HTERT RPE-1 (cell line): ENCODE measurements around the gene SLC9A3.
"Not testable (repeated sequence)": the region's sequence is repeated elsewhere in the genome, so short reads cannot be mapped to it uniquely, and the experiment has no call there.

Experiments
- in situ Hi-C: fragments of 300-500 bp; cut with MboI; formaldehyde crosslinking; loops from 4 replicates; pipeline ENCODE4 v1.14.3; 2020; ENCODE audit warnings: low sequenced_read_pairs

Gene SLC9A3

DNA sequence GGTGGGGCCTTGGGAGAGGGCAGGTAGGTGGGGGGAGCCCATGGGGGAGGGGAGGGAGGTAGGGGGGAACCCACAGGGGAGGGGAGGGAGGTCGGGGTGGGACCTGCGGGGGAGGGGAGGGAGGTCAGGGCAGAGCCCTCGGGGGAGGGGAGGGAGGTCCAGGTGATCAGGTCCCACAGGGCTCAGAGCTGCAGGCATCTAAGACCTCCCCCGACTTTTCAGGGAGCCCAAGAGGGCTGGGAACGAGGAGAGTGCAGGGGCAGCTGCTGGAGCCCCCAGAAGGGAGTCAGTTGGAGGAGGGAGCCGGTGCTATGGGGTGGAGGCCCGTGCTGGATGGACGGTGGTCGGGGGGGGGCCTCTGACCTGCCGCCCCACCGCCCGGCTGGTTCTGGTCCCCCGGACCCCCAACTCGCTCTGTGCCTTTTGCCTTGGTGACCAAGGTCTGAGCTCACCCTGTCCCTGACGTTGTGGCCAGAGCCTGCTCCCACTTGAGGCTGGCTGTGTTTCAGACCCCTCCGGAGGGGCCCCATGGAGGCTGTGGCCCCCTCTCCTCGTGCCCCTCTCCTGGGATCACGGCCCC, 31.8 kb downstream of the SLC9A3 start:
- in situ Hi-C loops: no loop called here

GRCh38 chr5:491856-492155, 32.4 kb downstream of the SLC9A3 start:
- in situ Hi-C loops: no loop called here

DNA sequence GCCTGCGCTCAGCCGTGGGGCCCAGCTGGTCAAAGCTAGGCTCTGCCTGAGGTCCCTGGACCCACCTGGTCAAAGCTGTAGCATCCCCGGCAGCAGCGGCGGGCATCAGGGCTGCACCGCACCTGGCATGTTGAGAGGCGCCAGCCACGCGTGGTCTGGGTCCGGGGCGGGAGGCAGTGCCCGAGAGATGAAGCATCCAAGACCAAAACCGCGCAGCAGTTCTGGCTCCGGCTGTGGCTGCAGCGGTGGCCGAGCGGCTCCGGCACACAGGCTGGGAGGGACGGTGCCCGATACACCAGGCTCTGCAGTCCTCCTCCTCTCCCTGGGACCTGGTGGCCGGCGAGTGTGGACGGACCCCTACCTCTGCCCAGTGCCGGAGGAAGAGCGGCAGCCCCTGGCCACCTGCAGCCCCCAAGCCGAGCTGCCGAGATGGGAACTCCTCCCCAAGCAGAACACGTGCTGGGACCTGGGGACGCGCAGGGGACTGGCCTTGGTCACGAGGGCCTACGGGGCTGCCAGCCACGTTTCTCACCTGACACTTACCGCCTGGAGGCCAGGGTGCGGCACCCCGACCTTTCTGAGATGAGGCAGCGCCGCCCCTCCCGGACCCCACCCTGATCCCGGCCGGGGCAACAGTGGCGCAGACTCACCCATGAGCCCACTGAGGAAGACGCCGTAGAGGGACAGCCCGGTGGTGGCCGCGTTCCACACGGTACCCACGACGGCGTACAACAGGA, 33.0 kb downstream of the SLC9A3 start:
- in situ Hi-C loops: no loop called here

DNA sequence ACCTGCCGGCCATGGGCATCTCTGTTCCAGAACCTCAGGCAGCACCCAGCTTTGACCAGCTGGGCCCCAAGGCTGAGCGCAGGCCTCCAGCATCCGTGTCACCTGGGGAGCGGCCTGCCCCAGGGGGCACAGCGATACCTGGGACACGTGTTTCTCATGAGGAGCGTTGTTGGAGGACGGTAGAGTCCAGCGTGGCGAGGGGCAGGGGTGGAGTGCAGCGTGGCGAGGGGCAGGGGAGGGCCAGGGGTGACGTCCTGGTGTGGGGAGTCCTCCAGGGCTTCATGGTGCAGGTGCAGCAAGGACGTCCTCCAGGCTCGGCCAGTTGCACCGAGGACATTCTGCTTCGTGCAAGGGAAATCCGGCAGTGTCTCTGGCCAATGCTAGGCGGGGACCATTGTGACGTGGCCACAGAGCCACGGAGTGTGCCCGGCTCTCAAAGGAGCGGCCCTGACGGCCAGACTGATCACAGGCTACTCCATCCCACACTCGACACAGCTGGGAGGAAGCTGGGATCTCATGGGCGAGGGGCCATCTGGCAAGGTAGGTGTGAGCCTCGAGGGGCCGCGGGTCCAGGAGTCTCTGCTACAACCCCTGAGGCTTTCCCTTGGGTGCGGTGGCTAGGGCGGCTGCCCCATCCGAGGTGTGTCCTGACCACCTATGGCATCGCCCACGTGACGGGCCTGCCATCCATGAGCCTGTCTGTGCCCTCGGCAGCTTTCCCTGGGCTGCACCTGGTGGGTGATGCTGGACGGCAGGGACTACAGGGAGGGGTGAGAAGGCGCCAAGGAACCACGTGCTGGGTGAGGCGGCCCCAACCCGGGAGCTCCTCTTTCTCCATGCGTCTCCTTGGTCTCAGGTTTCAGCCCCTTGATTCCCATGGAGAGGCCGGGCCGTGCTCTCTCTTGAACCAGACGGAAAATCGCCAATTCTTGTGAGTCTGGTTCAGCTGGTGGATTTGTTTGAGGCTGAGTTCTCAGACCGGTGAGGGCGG, 33.8 kb downstream of the SLC9A3 start:
- in situ Hi-C loops: no loop called here

- in situ Hi-C loops: no loop called here
These were observed 34.6 kb downstream of the SLC9A3 start for GRCh38 chr5:489689-490080.

GRCh38 chr5:488744-489688, 35.2 kb downstream of the SLC9A3 start:
- in situ Hi-C loops: no loop called here

GRCh38 chr5:488241-488640, 36.0 kb downstream of the SLC9A3 start:
- in situ Hi-C loops: no loop called here

DNA sequence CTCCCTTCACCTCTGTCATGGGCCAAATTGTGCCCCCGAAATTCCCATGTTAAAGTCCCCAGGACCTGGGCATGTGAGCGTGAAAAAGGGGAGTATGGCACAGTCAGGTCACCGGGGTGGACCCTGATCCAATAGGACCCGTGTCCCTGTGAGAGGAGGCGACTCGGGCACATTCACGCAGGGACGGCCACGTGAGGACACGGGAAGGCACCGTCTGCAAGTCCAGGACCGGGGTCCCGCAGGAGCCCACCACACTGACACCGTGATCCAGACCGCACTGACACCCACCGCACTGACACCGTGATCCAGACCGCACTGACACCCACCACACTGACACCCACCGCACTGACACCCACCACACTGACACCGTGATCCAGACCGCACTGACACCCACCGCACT, 37.7 kb downstream of the SLC9A3 start:
- in situ Hi-C loops: not testable (repeated sequence)

DNA sequence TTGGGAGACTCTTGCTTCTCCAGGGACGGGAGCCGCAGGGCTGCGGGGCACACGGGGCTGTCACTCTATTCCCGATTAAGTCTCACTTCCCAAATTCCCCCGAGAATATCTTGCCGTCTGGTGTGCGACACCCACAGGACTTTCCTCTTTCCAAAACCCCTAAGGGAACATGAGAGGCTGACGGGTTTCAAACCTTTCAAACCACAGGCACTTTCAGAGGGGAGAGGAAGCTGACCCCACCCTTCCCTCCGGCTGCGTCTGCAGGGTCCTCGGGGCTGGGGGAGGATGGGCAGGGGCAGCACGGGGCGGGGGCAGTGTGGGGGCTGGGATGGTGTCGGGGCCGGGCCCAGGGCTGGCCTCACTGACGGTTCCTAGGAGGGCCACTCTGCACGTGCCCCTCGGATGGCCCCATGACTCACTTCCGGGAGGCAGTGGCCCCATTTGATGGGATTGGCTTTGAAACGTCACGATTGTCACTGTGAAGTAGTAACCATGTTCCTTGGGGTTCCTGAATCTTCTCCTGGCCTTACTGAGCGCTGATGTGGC, 38.2 kb downstream of the SLC9A3 start:
- in situ Hi-C loops: no loop called here

DNA sequence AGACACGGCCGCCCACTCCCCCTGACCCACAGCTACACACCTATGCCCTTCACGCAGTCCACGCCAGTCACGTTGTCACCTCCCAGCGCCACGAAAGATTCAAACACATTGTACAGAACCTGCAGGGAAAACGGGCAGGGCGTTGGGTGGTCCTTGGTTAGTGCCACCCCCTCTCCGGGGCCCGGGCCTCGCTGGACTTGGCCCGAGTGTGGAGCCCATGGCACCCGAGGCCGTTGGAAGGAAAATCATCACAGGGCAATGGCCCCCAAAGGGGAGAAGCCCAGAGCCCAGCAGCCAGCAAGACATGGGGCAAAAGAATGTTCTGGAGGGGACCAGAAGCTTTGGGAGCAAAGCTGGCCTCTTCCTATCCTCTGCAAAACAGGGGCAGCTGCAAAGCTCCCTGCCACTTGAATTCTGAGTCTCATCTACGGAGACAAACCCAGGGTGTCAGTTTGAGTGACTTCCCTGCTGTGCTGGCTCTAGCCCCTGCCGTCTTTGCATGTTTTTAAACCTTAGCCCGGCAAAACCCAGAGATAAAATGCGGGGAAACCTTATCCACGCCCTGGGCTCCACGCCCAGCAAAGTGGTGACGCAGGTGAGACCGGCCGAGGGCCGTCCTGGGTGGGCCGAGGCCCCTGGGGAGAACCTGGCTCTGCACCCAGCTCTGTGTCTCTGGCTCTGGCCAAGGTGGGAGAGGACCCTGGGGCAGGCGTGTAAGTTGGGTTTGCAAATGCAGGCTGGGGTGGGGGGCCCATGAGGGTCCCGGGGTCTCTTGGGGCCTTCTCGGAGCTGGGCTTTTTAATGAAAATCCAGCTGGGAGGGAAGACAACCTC, 38.9 kb downstream of the SLC9A3 start:
- in situ Hi-C loops: no loop called here

DNA sequence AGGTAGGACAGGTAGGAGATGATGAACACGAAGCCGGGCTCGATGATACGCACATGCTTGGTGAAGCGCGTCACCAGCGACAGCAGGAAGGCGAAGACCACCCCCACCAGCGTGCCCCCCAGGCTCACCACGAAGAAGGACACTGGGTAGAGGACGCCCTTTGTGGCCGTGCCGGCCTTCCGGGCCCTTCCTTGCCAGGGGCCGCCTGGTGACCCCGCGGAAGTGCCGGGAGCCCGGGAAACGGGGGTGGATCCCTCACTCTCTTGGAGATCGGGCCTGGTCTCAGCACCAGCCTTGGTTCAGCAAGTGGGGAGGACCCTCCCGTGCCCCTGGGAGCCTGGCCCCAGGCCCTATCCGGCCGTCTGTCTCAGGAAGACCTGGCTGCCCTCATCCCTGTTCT, 39.7 kb downstream of the SLC9A3 start:
- in situ Hi-C loops: no loop called here

DNA sequence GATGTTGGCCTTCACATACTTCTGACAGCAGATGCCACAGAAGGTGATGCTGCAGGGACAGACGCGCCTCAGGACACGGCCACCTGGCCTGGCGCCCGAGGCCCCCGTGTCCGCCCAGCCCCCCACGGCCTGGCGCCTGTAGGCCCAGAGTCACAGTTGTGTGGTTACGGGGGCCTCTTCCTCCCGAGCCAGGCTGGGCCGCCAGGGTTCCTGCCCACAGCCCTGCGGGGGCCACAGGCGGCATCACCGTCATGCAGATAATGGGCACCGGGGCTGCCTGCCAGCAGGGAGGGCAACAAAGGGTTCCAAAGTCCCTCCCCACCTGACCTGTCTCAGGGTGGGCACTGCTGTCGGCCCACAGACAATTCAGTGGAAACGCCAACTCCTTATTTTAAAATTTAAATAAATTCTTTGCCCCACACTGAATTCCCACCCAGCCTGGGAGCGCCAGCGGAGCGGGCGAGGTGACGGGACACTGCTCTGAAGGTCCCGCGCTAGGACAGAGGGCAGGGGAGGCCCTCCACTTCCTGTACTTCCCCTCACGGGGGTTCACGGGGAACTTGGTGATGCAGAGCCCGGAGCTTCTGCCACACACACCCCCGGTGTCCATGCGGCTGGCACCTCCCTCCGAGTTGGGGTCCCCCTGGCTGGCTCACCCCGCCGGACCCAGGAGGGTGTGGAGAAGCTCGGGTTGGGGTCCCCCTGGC, 40.7 kb downstream of the SLC9A3 start:
- in situ Hi-C loops: no loop called here

- in situ Hi-C loops: no loop called here
These were observed 41.2 kb downstream of the SLC9A3 start for GRCh38 chr5:483011-483410.

DNA sequence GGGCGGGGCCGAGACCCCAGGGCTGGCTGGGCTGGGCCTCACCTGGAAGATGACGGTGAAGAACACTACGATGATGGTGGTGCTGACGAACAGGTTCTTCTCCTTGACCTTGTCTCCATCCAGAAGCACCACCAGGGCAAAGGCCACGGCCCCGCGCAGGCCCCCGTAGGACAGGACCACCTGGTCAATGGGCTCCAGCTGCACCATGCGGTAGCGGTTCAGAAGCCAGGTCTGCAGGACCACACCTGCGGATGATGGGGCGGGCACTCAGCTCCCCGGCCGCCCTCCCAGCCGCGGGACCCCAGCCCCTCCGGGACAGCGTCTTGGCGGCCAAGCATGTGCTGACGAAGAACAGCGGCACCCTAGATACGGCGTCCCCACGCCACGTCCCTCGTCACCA, 41.7 kb downstream of the SLC9A3 start:
- in situ Hi-C loops: no loop called here

DNA sequence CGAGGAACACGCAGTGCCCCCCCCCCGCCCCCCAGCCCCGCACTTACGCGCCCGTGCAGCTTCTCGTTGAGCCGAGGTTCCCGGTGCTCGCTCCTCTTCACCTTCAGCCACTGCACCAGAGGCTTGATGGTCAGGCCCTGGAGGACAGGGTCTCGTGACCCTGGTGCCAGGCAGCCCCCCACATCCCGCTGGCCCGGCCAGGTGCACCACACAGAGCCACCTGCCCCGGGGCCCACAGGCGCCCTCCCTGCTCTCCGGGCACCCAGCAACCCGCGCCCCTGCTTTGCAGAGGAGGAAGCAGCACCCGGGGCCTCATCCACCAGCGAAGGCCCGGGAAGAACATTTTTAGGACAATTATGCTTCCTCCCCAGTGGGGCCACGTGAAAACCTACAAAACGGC, 42.2 kb downstream of the SLC9A3 start:
- in situ Hi-C loops: no loop called here

DNA sequence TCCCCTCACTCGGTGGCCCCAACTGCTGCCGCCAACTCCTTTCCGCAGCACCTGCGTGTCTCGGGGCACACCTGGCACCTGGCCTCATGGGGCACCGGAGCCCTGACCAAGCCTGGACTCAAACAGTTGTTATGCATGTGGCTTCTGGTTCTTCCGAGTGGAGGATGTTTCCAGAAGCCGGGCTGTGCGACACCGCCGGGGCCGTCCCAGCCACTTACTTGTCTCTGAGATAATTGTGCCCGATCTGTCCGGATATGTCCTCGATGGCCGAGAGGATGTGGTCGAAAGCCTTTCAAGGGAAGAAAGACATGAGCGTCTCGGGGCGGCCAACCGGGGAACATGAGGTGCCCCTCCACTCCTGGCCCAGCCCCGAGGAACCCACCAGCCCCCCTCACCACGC, 42.9 kb downstream of the SLC9A3 start:
- in situ Hi-C loops: no loop called here

DNA sequence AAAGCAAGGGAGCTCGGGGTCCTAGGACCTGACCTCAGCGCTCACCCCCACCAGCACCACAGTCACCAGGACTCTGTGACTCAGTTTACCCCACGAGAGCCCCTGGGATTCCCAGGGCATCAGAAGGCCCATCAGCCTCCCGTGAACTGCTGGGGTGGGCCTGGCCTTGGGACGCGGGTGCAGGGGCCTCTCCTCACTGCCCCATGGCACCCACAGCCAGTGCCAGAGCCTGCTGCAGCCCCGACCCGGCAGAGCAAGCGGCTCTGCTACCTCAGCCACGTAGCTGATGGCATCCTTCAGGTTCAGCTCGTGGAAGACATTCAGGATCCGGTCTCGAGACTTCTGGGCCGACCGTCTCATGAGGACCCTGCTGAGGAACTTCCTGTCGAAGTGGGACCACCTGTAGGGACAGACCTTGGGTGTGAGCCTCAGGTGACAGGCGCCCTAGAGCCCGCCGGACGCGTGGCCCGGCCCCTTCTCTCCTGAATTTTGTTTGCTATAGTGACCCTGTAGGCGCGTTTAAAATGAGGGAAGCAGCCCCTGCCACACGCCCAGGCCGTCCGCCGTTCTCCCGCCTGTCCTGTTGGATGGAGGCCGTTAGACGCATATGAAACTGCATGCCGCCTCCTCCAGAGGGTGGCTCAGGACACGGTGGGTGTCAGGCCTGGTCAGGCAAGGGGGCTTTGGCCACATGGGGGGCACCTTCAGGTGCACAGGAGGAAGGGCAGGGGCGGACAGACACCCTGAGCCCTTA, 44.5 kb downstream of the SLC9A3 start:
- in situ Hi-C loops: no loop called here

GRCh38 chr5:478982-479535, 45.2 kb downstream of the SLC9A3 start:
- in situ Hi-C loops: no loop called here
